ENCODE results near the gene ENPEP.

ENPEP gene

GRCh38 chr4:110533590-110533910, 57.6 kb downstream of the ENPEP start:
- TF ChIP-seq GATA2 (IDR thresholded peaks at IDR 0.05; ENCODE audit: low read depth, low read length) (no peak), GATA3 (IDR thresholded peaks at IDR 0.05; ENCODE audit: low read depth, low read length) (no peak)

- no peak for TF ChIP-seq GATA2 (IDR thresholded peaks at IDR 0.05; ENCODE audit: low read depth, low read length)
- TF ChIP-seq GATA3 (IDR thresholded peaks at IDR 0.05; ENCODE audit: low read depth, low read length) = no peak
Observed at GRCh38 chr4:110533940-110534339, 58.0 kb downstream of the ENPEP start.

GRCh38 chr4:110540581-110540980, 64.6 kb downstream of the ENPEP start:
- TF ChIP-seq GATA2 (IDR thresholded peaks at IDR 0.05; ENCODE audit: low read depth, low read length) = no peak
- no peak for TF ChIP-seq GATA3 (IDR thresholded peaks at IDR 0.05; ENCODE audit: low read depth, low read length)

GRCh38 chr4:110540982-110541451, 65.1 kb downstream of the ENPEP start:
- TF ChIP-seq GATA2 (IDR thresholded peaks at IDR 0.05; ENCODE audit: low read depth, low read length) (no peak), GATA3 (IDR thresholded peaks at IDR 0.05; ENCODE audit: low read depth, low read length) (no peak)

- TF ChIP-seq GATA2 (IDR thresholded peaks at IDR 0.05; ENCODE audit: low read depth, low read length) = no peak
- TF ChIP-seq GATA3 (IDR thresholded peaks at IDR 0.05; ENCODE audit: low read depth, low read length) = no peak
Observed at GRCh38 chr4:110543577-110543976, 67.6 kb downstream of the ENPEP start.

- no peak for TF ChIP-seq GATA3 (IDR thresholded peaks at IDR 0.05; ENCODE audit: low read depth, low read length)
- no peak for TF ChIP-seq GATA2 (IDR thresholded peaks at IDR 0.05; ENCODE audit: low read depth, low read length)
Observed at GRCh38 chr4:110544594-110544993, 68.6 kb downstream of the ENPEP start.

GRCh38 chr4:110550260-110550659, 74.3 kb downstream of the ENPEP start:
- no peak for TF ChIP-seq GATA3 (IDR thresholded peaks at IDR 0.05; ENCODE audit: low read depth, low read length)
- no peak for TF ChIP-seq GATA2 (IDR thresholded peaks at IDR 0.05; ENCODE audit: low read depth, low read length)

- TF ChIP-seq GATA2 (IDR thresholded peaks at IDR 0.05; ENCODE audit: low read depth, low read length) = no peak
- no peak for TF ChIP-seq GATA3 (IDR thresholded peaks at IDR 0.05; ENCODE audit: low read depth, low read length)
Observed at GRCh38 chr4:110553197-110553596, 77.2 kb downstream of the ENPEP start.

- no peak for TF ChIP-seq GATA2 (IDR thresholded peaks at IDR 0.05; ENCODE audit: low read depth, low read length)
- no peak for TF ChIP-seq GATA3 (IDR thresholded peaks at IDR 0.05; ENCODE audit: low read depth, low read length)
Observed at GRCh38 chr4:110567214-110567613, 91.3 kb downstream of the ENPEP start.

- TF ChIP-seq GATA2 (IDR thresholded peaks at IDR 0.05; ENCODE audit: low read depth, low read length) (no peak), GATA3 (IDR thresholded peaks at IDR 0.05; ENCODE audit: low read depth, low read length) (no peak)
Observed at GRCh38 chr4:110586131-110586850, 110.3 kb downstream of the ENPEP start.

- TF ChIP-seq GATA2 (IDR thresholded peaks at IDR 0.05; ENCODE audit: low read depth, low read length) = no peak
Observed at GRCh38 chr4:110587666-110588285, 111.8 kb downstream of the ENPEP start.

- TF ChIP-seq GATA3 (IDR thresholded peaks at IDR 0.05; ENCODE audit: low read depth, low read length) = no peak
- TF ChIP-seq GATA2 (IDR thresholded peaks at IDR 0.05; ENCODE audit: low read depth, low read length) = no peak
Observed at GRCh38 chr4:110589297-110589696, 113.3 kb downstream of the ENPEP start.

- no peak for TF ChIP-seq GATA2 (IDR thresholded peaks at IDR 0.05; ENCODE audit: low read depth, low read length)
- TF ChIP-seq GATA3 (IDR thresholded peaks at IDR 0.05; ENCODE audit: low read depth, low read length) = no peak
Observed at GRCh38 chr4:110595583-110595982, 119.6 kb downstream of the ENPEP start.

- TF ChIP-seq GATA3 (IDR thresholded peaks at IDR 0.05; ENCODE audit: low read depth, low read length) (no peak), GATA2 (IDR thresholded peaks at IDR 0.05; ENCODE audit: low read depth, low read length) (no peak)
Observed at GRCh38 chr4:110596431-110596830, 120.5 kb downstream of the ENPEP start.

GRCh38 chr4:110597582-110597981, 121.6 kb downstream of the ENPEP start:
- no peak for TF ChIP-seq GATA3 (IDR thresholded peaks at IDR 0.05; ENCODE audit: low read depth, low read length)

Measured in SH-SY5Y (cell line).